Astrocyte (in vitro differentiated cells and primary cell): ENCODE data around the gene MS4A10. TPM values are rescaled to one million over a fixed set of nuclear protein-coding genes. Genes with fewer than 3 reads are reported as not detected.

ENCODE experiments used
- DNase-seq: peaks from one replicate; pipeline ENCODE4 v3.0.0-alpha.2; 2010; ENCODE audit warnings: low read depth
- FAIRE-seq: peaks from 2 replicates; lab custom pipeline; 2011; peaks lifted over from hg19 to GRCh38; lab: Jason Lieb, UNC
- H2AFZ ChIP-seq: 2 replicates; pipeline ENCODE4 v1.6.0; 2012; ENCODE audit warnings: low read depth, low read length, inconsistent platforms
- H3K27ac ChIP-seq: 2 replicates; pipeline ENCODE4 v1.5.1; 2011; ENCODE audit warnings: low read depth, low read length, inconsistent platforms
- H3K27me3 ChIP-seq: 2 replicates; pipeline ENCODE4 v1.6.0; 2011; ENCODE audit warnings: low read length, inconsistent platforms; ENCODE audit not compliant: insufficient read depth
- H3K36me3 ChIP-seq: 2 replicates; pipeline ENCODE4 v1.5.1; 2011; ENCODE audit warnings: low read length, inconsistent platforms; ENCODE audit not compliant: insufficient read depth
- H3K4me1 ChIP-seq: 2 replicates; pipeline ENCODE4 v1.5.1; 2011; ENCODE audit warnings: low read length, inconsistent platforms; ENCODE audit not compliant: insufficient read depth
- H3K4me2 ChIP-seq: 2 replicates; pipeline ENCODE4 v1.6.0; 2012; ENCODE audit warnings: low read length, inconsistent platforms
- H3K4me3 ChIP-seq: 2 replicates; pipeline ENCODE4 v1.5.1; 2011; ENCODE audit warnings: low read depth, mild to moderate bottlenecking, low read length, inconsistent platforms; ENCODE audit not compliant: insufficient read depth
- H3K79me2 ChIP-seq: 2 replicates; pipeline ENCODE4 v1.6.0; 2012; ENCODE audit warnings: mild to moderate bottlenecking, low read length, inconsistent platforms; ENCODE audit not compliant: insufficient read depth
- H3K9ac ChIP-seq: 2 replicates; pipeline ENCODE4 v1.6.0; 2012; ENCODE audit warnings: mild to moderate bottlenecking, low read length, inconsistent platforms
- H3K9me3 ChIP-seq: 2 replicates; pipeline ENCODE4 v1.5.1; 2012; ENCODE audit warnings: low read depth, mild to moderate bottlenecking, low read length, inconsistent platforms; ENCODE audit not compliant: insufficient read depth
- H4K20me1 ChIP-seq: 2 replicates; pipeline ENCODE4 v1.6.0; 2012; ENCODE audit warnings: low read length, inconsistent platforms; ENCODE audit not compliant: insufficient read depth
- H3K27ac Mint-ChIP-seq: one replicate; pipeline ENCODE4 v1.8.0; 2021; ENCODE audit warnings: mild to moderate bottlenecking, mixed read lengths; ENCODE audit not compliant: unreplicated experiment
- H3K27me3 Mint-ChIP-seq: one replicate; pipeline ENCODE4 v1.8.0; 2021; ENCODE audit warnings: low read depth, mixed read lengths; ENCODE audit not compliant: unreplicated experiment
- H3K36me3 Mint-ChIP-seq: one replicate; pipeline ENCODE4 v1.8.0; 2021; ENCODE audit warnings: low read depth, mixed read lengths; ENCODE audit not compliant: unreplicated experiment
- H3K4me1 Mint-ChIP-seq: one replicate; pipeline ENCODE4 v1.8.0; 2021; ENCODE audit warnings: low read depth, mixed read lengths; ENCODE audit not compliant: unreplicated experiment
- H3K4me3 Mint-ChIP-seq: one replicate; pipeline ENCODE4 v1.8.0; 2021; ENCODE audit warnings: mild to moderate bottlenecking, moderate library complexity, mixed read lengths; ENCODE audit not compliant: unreplicated experiment
- H3K9me3 Mint-ChIP-seq: one replicate; pipeline ENCODE4 v1.8.0; 2021; ENCODE audit warnings: mild to moderate bottlenecking, mixed read lengths; ENCODE audit not compliant: unreplicated experiment
- CTCF ChIP-seq: IDR thresholded peaks from 2 replicates; pipeline ENCODE4 v1.5.1; 2011; ENCODE audit warnings: low read depth, mild to moderate bottlenecking, inconsistent platforms, low read length, moderate library complexity; ENCODE audit not compliant: insufficient read depth
- EZH2 ChIP-seq: IDR thresholded peaks from 2 replicates; pipeline ENCODE4 v1.6.1; 2012; ENCODE audit warnings: mild to moderate bottlenecking, low read length, inconsistent platforms; ENCODE audit not compliant: insufficient read depth
- total RNA-seq: library from RNA; stranded (reverse); gene quantifications from 2 replicates; pipeline ENCODE4 v1.2.1, GENCODE V29; 2021

MS4A10 gene
- total RNA-seq, 1 donor from 2014 or later, result not detected

GRCh38 chr11:60763692-60764369, 21.3 kb upstream of the MS4A10 start:
- H3K36me3 ChIP-seq, result no peaks in the 10 kb centered on the region
- H3K27me3 ChIP-seq, result peaks cover 2% of the 10 kb centered on the region
- H3K27ac ChIP-seq, result no peak overlapping the region
- H4K20me1 ChIP-seq, result no peaks in the 10 kb centered on the region
- H3K4me2 ChIP-seq, result no peak overlapping the region
- no peaks in the 10 kb centered on the region for H3K79me2 ChIP-seq
- peaks cover 6% of the 10 kb centered on the region for H3K9me3 Mint-ChIP-seq
- H3K4me3 Mint-ChIP-seq, result no peak overlapping the region
- no peak overlapping the region for H3K4me3 ChIP-seq
- H3K4me1 ChIP-seq, result no peaks in the 10 kb centered on the region
- no peaks in the 10 kb centered on the region for H3K36me3 Mint-ChIP-seq
- H2AFZ ChIP-seq, result no peak overlapping the region
- H3K27me3 Mint-ChIP-seq, result peaks cover 5% of the 10 kb centered on the region
- no peak overlapping the region for H3K9ac ChIP-seq
- no peaks in the 10 kb centered on the region for H3K9me3 ChIP-seq
- no peak for DNase-seq
- no peak overlapping the region for H3K27ac Mint-ChIP-seq
- no peak for TF ChIP-seq CTCF
- no peak for TF ChIP-seq EZH2
- H3K4me1 Mint-ChIP-seq, result peaks cover 2% of the 10 kb centered on the region
- FAIRE-seq, result no peak

- H3K36me3 ChIP-seq, result no peaks in the 10 kb centered on the region
- H3K79me2 ChIP-seq, result no peaks in the 10 kb centered on the region
- H3K27me3 ChIP-seq, result peaks cover 2% of the 10 kb centered on the region
- no peak overlapping the region for H3K4me3 ChIP-seq
- H2AFZ ChIP-seq, result no peak overlapping the region
- no peaks in the 10 kb centered on the region for H4K20me1 ChIP-seq
- DNase-seq (no peak), FAIRE-seq (no peak)
- H3K9ac ChIP-seq, result no peak overlapping the region
- Mint-ChIP-seq H3K27ac (no peak overlapping the region), H3K36me3 (no peaks in the 10 kb centered on the region), H3K9me3 (peaks cover 6% of the 10 kb centered on the region), H3K4me3 (no peak overlapping the region), H3K4me1 (peaks cover 2% of the 10 kb centered on the region), H3K27me3 (peaks cover 5% of the 10 kb centered on the region)
- no peak overlapping the region for H3K4me2 ChIP-seq
- H3K4me1 ChIP-seq, result no peaks in the 10 kb centered on the region
- TF ChIP-seq EZH2 (no peak), CTCF (no peak)
- H3K9me3 ChIP-seq, result no peaks in the 10 kb centered on the region
- H3K27ac ChIP-seq, result no peak overlapping the region
These were observed 20.3 kb upstream of the MS4A10 start for GRCh38 chr11:60764879-60765278.

GRCh38 chr11:60765355-60765754, 19.8 kb upstream of the MS4A10 start:
- no peak overlapping the region for H3K4me3 ChIP-seq
- Mint-ChIP-seq H3K27ac (no peak overlapping the region), H3K27me3 (peaks cover 5% of the 10 kb centered on the region), H3K9me3 (peaks cover 6% of the 10 kb centered on the region), H3K4me3 (no peak overlapping the region), H3K4me1 (peaks cover 2% of the 10 kb centered on the region), H3K36me3 (no peaks in the 10 kb centered on the region)
- H3K27me3 ChIP-seq, result peaks cover 2% of the 10 kb centered on the region
- H3K4me2 ChIP-seq, result no peak overlapping the region
- no peak overlapping the region for H3K9ac ChIP-seq
- no peaks in the 10 kb centered on the region for H4K20me1 ChIP-seq
- H3K9me3 ChIP-seq, result no peaks in the 10 kb centered on the region
- TF ChIP-seq CTCF, result no peak
- TF ChIP-seq EZH2, result no peak
- H3K27ac ChIP-seq, result no peak overlapping the region
- H3K79me2 ChIP-seq, result no peaks in the 10 kb centered on the region
- DNase-seq (no peak), FAIRE-seq (no peak)
- no peak overlapping the region for H2AFZ ChIP-seq
- H3K4me1 ChIP-seq, result no peaks in the 10 kb centered on the region
- H3K36me3 ChIP-seq, result no peaks in the 10 kb centered on the region
